Tibial nerve (tissue), 4 donors: ENCODE data around the gene IGFBP1. TPM values are rescaled to one million over a fixed set of nuclear protein-coding genes. Genes with fewer than 3 reads are reported as not detected.
A peak's percentile ranks its signal among the peaks of the same experiment; 100 is the strongest.
"Not testable (repeated sequence)": the region's sequence is repeated elsewhere in the genome, so short reads cannot be mapped to it uniquely, and the experiment has no call there.

Experiments
- DNase-seq, 2 donors: peaks; one replicate each; pipeline ENCODE4 v3.0.0-alpha.2; 2019; ENCODE audit warnings: low spot score in 2 of 2
- H3K27ac ChIP-seq, 4 donors: fragments of 200-600 bp; sonication (generic) in 3 of 4; one replicate each; pipeline ENCODE4 v1.5.1; 2017 to 2019; ENCODE audit warnings: mild to moderate bottlenecking in 1 of 4
- H3K27me3 ChIP-seq, 2 donors: fragments of 200-600 bp; sonication (generic) in 1 of 2; one replicate each; pipeline versions ENCODE4 v1.5.1 to v1.6.0; 2017 to 2019
- H3K36me3 ChIP-seq, 3 donors: fragments of 200-600 bp; sonication (generic); one replicate each; pipeline ENCODE4 v1.5.1; 2018 to 2019
- H3K4me1 ChIP-seq, 4 donors: fragments of 200-600 bp; sonication (generic) in 3 of 4; one replicate each; pipeline ENCODE4 v1.5.1; 2017 to 2019
- H3K4me3 ChIP-seq, 4 donors: fragments of 200-600 bp; sonication (generic) in 3 of 4; one replicate each; pipeline ENCODE4 v1.5.1; 2017 to 2019; ENCODE audit warnings: mild to moderate bottlenecking in 1 of 4, moderate library complexity in 1 of 4
- H3K9me3 ChIP-seq, 4 donors: fragments of 200-600 bp; sonication (generic) in 3 of 4; one replicate each; pipeline ENCODE4 v1.5.1; 2017 to 2019
- CTCF ChIP-seq, 5 experiments: fragments of 200-600 bp in 3 of 5; fragments of 450-650 bp in 2 of 5; sonication (generic) in 3 of 5; IDR thresholded peaks; one replicate each; pipeline ENCODE4 v1.5.1; 2016 to 2019; ENCODE audit warnings: antibody characterized with exemption in 5 of 5, mild to moderate bottlenecking in 3 of 5, moderate library complexity in 2 of 5
- EP300 ChIP-seq, 2 donors: sonication (generic); formaldehyde crosslinking; IDR thresholded peaks; one replicate each; pipeline ENCODE4 v1.6.1; 2017; ENCODE audit warnings: antibody characterized with exemption in 2 of 2, mild to moderate bottlenecking in 1 of 2
- POLR2A ChIP-seq, 2 donors: fragments of 450-650 bp; IDR thresholded peaks; one replicate each; pipeline ENCODE4 v1.6.1; 2017; ENCODE audit warnings: antibody characterized with exemption in 2 of 2, mild to moderate bottlenecking in 2 of 2, moderate library complexity in 2 of 2
- WGBS, 2 donors: methylation state at CpG; one replicate each; pipeline ENCODE4 v1.1.5; 2018; 5-methylcytosine and 5-hydroxymethylcytosine counted together
- small RNA-seq: library from RNA; depleted of rRNA; stranded (forward); fragments of <200 nt; gene quantifications from one replicate; pipeline ENCODE3, GENCODE V24; 2016
- total RNA-seq, 4 donors: library from RNA; depleted of rRNA; stranded (reverse); fragments of >200 nt; gene quantifications; one replicate each; pipeline ENCODE4 v1.1.0, GENCODE V29; 2016

Gene IGFBP1
- total RNA-seq, 4 donors from 2014 or later, result not detected

GRCh38 chr7:45938626-45939302 lies 50.5 kb downstream of the IGFBP1 start:
- no peaks in the 10 kb centered on the region for H3K9me3 ChIP-seq
- 85% methylated on average over 22 of the region's 22 CpGs for WGBS, 2 donors
- H3K27me3 ChIP-seq, result no peaks in the 10 kb centered on the region
- no peaks in the 10 kb centered on the region for H3K4me1 ChIP-seq
- no peaks in the 10 kb centered on the region for H3K36me3 ChIP-seq
- H3K27ac ChIP-seq, result no peak overlapping the region
- no peak overlapping the region for H3K4me3 ChIP-seq
- DNase-seq, result no peak
- TF ChIP-seq CTCF (IDR thresholded peaks at IDR 0.05), result no peak
- no peak for TF ChIP-seq EP300 (IDR thresholded peaks at IDR 0.05)
- no peak for TF ChIP-seq POLR2A (IDR thresholded peaks at IDR 0.05)

GRCh38 chr7:45939574-45939973 lies 51.3 kb downstream of the IGFBP1 start:
- Histone ChIP-seq H3K4me3 (no peak overlapping the region), H3K27ac (no peak overlapping the region), H3K9me3 (no peaks in the 10 kb centered on the region), H3K27me3 (no peaks in the 10 kb centered on the region), H3K36me3 (no peaks in the 10 kb centered on the region), H3K4me1 (no peaks in the 10 kb centered on the region)
- no peak for DNase-seq
- 88 to 93% methylated on average over 11 of the region's 11 CpGs for WGBS, 2 donors
- no peak for TF ChIP-seq EP300 (IDR thresholded peaks at IDR 0.05)
- TF ChIP-seq CTCF (IDR thresholded peaks at IDR 0.05), result no peak
- TF ChIP-seq POLR2A (IDR thresholded peaks at IDR 0.05), result no peak

GRCh38 chr7:45940237-45940781 lies 52.0 kb downstream of the IGFBP1 start:
- 81 to 85% methylated on average over 13 to 14 of the region's 14 CpGs for WGBS, 2 donors
- not testable (repeated sequence) for H3K4me1 ChIP-seq, H3K36me3 ChIP-seq, H3K9me3 ChIP-seq, H3K27ac ChIP-seq, DNase-seq, H3K27me3 ChIP-seq
- H3K4me3 ChIP-seq, result peak overlapping the region in 2 of 4 donors; percentile 2 to 18

GRCh38 chr7:45940939-45941338 lies 52.7 kb downstream of the IGFBP1 start:
- WGBS, 2 donors, result 69 to 77% methylated on average over 7 of the region's 7 CpGs
- H3K27ac ChIP-seq, result no peak overlapping the region
- TF ChIP-seq POLR2A (IDR thresholded peaks at IDR 0.05) (no peak), CTCF (IDR thresholded peaks at IDR 0.05) (no peak), EP300 (IDR thresholded peaks at IDR 0.05) (no peak)
- no peaks in the 10 kb centered on the region for H3K27me3 ChIP-seq
- H3K4me3 ChIP-seq, result peak overlapping the region in 1 of 4 donors; percentile 2
- no peak for DNase-seq
- no peaks in the 10 kb centered on the region for H3K9me3 ChIP-seq
- H3K4me1 ChIP-seq, result no peaks in the 10 kb centered on the region
- no peaks in the 10 kb centered on the region for H3K36me3 ChIP-seq

Small RNA genes lying within 50 kb of the gene (small RNA-seq; reads per million reads assigned to genes)
- not detected for gene RNU6-326P

Other genes with a start within 250 kb of the IGFBP1 start
- not detected for gene CCDC201, start 15.4 kb upstream of the IGFBP1 start, total RNA-seq
- gene IGFBP3, start 32.8 kb downstream of the IGFBP1 start, total RNA-seq, result 100 to 1,000 TPM; 145 to 377 (median 257) TPM